Esophagus mucosa (tissue), 1 donor: Measurements from ENCODE around the gene YEATS4. TPM values are rescaled to one million over a fixed set of nuclear protein-coding genes. Genes with fewer than 3 reads are reported as not detected.

Experiments
- ATAC-seq: fragments of 200-7000 bp; cut with Tn5 transposase; one replicate; pipeline ENCODE4 v1.9.1; 2020
- total RNA-seq: library from RNA; stranded (reverse); gene quantifications from one replicate; pipeline ENCODE4 v1.2.4, GENCODE V29; 2023
- donor health status: DM: yes; HTN: yes; CAD: no.

The YEATS4 gene
- total RNA-seq, 1 donor from 2014 or later, result 12.5 TPM

- no peak for ATAC-seq
These were observed 17.1 kb upstream of the YEATS4 start for GRCh38 chr12:69342421-69342820.

GRCh38 chr12:69343357-69343756, 16.2 kb upstream of the YEATS4 start:
- ATAC-seq, result no peak

GRCh38 chr12:69343885-69344612, 15.5 kb upstream of the YEATS4 start:
- ATAC-seq, result no peak

- ATAC-seq, result no peak
These were observed 14.5 kb upstream of the YEATS4 start for GRCh38 chr12:69345077-69345476.

- ATAC-seq, result no peak
These were observed 13.8 kb upstream of the YEATS4 start for GRCh38 chr12:69345742-69346141.

- ATAC-seq, result peak; percentile 22
These were observed 11.2 kb upstream of the YEATS4 start, which contains the start of gene LYZ for GRCh38 chr12:69348162-69348938. LYZ (plus strand) TSS chr12:69348381; CDS start chr12:69348409, 28 bp downstream.

- no peak for ATAC-seq
These were observed 9.4 kb upstream of the YEATS4 start for GRCh38 chr12:69350002-69350626.

GRCh38 chr12:69350777-69351176, 8.8 kb upstream of the YEATS4 start:
- ATAC-seq, result no peak

- no peak for ATAC-seq
These were observed 7.9 kb upstream of the YEATS4 start for GRCh38 chr12:69351462-69352236.

- no peak for ATAC-seq
These were observed 6.6 kb upstream of the YEATS4 start for GRCh38 chr12:69352904-69353303.

- ATAC-seq, result no peak
These were observed 5.4 kb upstream of the YEATS4 start for GRCh38 chr12:69354172-69354555.

GRCh38 chr12:69354556-69355187, 4.9 kb upstream of the YEATS4 start:
- no peak for ATAC-seq

- ATAC-seq, result no peak
These were observed 4.0 kb upstream of the YEATS4 start for GRCh38 chr12:69355363-69356028.

- ATAC-seq, result no peak
These were observed 767 bp downstream of the YEATS4 start for GRCh38 chr12:69360348-69360672.

- peak; percentile 55 for ATAC-seq
These were observed 7.3 kb downstream of the YEATS4 start for GRCh38 chr12:69366796-69367195.

- no peak for ATAC-seq
These were observed 8.6 kb downstream of the YEATS4 start for GRCh38 chr12:69368171-69368570.

GRCh38 chr12:69383074-69383473, 23.5 kb downstream of the YEATS4 start:
- peak; percentile 48 for ATAC-seq

GRCh38 chr12:69385038-69385437, 25.5 kb downstream of the YEATS4 start:
- ATAC-seq, result peak; percentile 23

- no peak for ATAC-seq
These were observed 27.4 kb downstream of the YEATS4 start for GRCh38 chr12:69386921-69387320.

- ATAC-seq, result no peak
These were observed 28.8 kb downstream of the YEATS4 start for GRCh38 chr12:69388371-69388770.

GRCh38 chr12:69389831-69390230, 30.3 kb downstream of the YEATS4 start:
- ATAC-seq, result no peak
